Stimulated activated CD8-positive, alpha-beta memory T cell treated with anti-CD3 and anti-CD28 coated beads, Interleukin-7, amount 100 ng/mL, for 24 hours (primary cell): ENCODE results near the gene GSTA2.
"Not testable (repeated sequence)": the region's sequence is repeated elsewhere in the genome, so short reads cannot be mapped to it uniquely, and the experiment has no call there.

Experiments
- DNase-seq: peaks from one replicate; pipeline ENCODE4 v3.0.0-alpha.2; 2020; ENCODE audit warnings: low read depth

Gene GSTA2

DNA sequence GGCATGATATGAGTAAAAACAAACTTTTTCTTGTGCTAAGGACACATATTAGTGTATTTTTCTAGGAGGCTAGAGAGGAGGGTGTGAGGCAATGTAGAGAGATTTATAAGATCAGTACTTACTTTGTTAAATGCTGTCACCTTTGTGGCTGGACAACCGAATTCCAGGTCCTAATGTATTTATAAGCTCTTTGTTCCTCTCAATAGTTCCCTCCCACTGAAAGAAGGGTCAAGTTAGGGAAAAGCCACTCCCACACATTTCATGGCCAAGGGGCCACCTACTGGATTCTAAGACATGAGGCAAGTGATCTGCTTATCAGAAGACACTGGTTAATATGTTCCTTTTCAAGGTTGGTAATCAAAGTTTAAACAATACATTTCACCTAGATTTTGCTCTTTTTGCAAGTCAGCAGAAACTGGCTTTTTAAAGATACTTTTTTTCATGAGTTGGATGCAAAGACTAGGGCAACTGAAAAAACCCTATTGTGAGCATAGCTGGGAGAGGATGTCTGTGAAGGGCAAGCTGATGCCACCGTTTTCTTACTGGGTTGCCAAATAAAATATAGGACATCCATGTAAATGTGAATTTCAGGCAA is at the start of gene GSTA2:
Gene GSTA2 (minus strand): TSS at position 154 of the 595 bp plus-strand sequence. CDS start 5,528 bp downstream, outside the sequence.
- DNase-seq, result not testable (repeated sequence)

DNA sequence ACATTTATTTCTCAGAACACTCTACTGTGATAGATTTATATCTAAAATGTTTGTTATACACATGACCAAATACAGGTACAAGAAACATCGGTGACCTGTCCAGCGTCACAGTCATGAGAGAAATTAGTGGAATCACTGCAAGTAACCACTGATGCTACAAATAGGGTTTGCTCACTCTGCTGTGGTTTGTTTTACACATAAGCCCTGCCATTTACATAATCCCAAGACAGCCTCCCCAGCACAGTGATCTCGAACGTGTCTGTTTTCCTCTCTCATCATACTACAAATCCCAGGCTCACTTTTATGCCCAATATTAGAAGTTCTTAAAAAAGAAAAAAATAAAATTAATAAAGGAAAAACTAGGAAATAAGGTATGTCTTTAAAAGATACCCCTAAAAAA is 46.5 kb upstream of the GSTA2 start:
- not testable (repeated sequence) for DNase-seq

DNA sequence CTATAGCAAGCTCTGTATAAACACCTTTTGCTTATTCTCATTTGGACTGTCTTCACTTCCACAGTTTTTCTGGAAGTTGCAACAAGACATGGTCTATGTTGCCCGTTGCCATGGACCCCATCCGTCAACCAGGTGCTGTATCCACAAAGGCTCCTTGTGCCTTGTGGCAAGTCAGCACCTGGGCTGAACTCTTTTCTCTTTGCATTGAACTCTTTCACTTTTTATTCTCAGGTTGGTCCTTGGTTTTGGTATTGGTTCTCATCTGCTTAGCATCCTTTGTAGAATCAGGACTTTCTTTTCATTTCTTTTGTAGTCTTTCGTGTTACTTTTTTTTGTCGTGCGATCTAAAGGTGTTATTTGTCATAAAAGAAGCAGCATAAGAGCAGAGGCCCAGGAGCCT is 45.4 kb upstream of the GSTA2 start:
- DNase-seq, result no peak

DNA sequence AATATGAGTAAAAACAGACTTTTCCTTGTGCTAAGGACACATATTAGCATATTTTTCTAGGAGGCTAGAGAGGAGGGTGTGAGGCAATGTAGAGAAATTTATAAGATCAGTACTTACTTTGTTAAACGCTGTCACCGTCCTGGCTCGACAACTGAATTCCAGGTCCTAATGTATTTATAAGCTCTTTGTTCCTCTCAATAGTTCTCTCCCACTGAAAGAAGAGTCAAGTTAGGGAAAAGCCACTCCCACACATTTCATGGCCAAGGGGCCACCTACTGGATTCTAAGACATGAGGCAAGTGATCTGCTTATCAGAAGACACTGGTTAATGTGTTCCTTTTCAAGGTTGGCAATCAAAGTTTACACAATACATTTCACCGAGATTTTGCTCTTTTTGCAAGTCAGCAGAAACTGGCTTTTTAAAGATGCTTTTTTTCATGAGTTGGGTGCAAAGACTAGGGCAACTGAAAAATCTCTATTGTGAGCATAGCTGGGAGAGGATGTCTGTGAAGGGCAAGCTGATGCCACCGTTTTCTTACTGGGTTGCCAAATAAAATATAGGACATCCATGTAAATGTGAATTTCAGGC is 40.5 kb upstream of the GSTA2 start, which contains the start of gene GSTA1:
Gene GSTA1 (minus strand): TSS at position 149 of the 588 bp plus-strand sequence. CDS start 4,549 bp downstream, outside the sequence.
- not testable (repeated sequence) for DNase-seq

DNA sequence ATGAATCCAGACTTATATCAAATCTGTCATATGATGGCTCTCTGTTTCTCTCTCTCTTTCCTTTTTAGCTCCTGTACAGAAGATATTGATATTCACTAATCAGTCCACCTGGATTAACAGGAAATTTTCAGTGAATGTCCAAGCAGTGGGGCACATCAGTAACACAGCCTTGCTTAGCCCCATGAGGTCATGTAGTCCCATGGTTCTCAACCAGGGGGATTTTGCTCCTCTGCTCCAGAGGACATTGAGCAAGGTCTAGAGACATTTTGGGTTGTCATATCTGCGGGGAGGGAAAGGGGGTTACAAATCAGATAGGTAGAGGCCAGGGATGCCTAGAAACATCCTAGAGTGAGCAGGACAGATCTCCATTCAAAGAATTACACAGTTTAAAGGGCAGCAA is 39.5 kb upstream of the GSTA2 start:
- no peak for DNase-seq

DNA sequence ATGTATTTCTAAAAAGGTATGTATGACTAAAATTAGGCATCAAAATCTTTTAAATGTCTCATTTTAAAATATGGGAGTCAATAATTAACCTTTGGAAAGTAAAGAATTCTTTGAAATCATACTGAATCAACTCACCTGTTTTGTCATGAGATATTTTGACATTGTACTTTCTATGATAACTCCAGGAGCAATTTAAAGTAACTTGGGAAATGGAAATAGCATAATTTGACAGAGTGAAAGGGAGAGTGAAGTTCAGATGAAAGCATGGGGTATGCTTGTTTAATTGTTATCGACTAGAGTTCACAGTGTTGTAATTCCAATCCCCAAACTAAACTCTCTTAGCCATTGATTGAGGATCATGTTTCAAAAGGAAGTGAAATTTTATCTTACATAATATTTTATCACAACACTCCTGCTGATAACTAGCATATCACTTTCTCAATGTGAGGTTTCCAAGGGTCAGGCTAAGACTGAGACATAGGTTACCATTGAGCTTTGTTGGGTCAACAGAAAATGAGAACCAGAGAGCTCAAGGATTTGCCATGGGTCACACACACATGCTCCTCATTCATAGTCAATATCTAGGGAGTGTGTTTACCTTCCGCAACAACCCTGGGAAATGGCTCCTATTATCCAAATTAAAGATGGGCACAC is 38.0 kb upstream of the GSTA2 start:
- no peak for DNase-seq

DNA sequence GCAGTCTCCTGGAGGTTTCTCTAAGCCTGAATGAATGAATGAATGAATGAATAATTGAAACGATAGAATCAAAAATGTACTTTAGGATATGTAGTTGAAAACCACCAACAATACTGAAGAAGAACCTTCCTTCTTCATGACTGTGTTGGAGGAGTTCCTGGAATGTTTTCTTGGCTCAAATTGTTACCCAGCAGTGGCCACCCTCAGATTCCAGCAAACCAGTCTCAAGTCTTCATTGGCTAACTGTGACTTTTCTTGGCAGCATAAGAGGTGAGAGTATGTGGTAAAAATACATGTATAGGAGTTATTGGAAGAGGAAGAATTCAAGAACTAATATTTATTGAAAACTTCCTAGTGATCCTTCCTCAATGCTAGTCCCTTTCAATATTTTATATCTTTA is 36.0 kb upstream of the GSTA2 start:
- not testable (repeated sequence) for DNase-seq

DNA sequence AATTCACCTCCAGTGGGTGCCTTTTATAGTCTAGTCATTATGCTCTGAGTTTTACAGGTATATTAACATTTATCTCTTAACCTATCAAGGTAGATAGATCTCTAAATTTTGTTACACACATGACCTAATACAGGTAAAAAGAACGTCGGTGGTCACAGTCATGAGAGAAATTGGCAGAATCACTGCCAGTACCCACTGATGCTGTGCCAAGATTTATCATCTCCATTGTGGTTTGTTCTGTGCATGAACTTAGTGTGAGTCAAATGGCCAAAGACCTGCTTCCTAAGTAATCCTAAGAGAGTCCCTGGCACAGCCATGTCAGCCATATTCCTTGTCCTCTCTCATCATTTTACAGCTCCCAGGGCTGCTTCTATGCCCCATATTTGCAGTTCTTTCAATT is 31.1 kb upstream of the GSTA2 start:
- not testable (repeated sequence) for DNase-seq

DNA sequence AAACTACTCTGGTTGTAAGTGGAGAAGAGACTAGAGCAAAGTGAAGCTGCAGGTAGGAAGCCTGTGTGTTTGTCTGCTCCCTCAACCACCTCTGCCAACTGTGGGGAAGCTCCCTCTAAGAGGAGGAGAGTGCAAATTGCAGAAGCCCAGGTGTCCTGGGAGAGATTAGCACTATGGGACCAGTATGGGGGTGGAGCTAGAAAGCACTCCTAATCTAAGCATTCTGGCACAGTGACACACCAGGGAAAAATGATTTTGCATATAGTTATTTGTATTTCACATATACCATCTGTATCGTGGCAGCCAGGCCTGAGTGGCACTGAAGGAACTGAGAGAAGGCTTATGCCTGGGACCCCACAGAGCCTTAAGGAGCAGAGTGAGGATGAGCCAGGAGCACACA is 27.6 kb upstream of the GSTA2 start:
- DNase-seq, result no peak

DNA sequence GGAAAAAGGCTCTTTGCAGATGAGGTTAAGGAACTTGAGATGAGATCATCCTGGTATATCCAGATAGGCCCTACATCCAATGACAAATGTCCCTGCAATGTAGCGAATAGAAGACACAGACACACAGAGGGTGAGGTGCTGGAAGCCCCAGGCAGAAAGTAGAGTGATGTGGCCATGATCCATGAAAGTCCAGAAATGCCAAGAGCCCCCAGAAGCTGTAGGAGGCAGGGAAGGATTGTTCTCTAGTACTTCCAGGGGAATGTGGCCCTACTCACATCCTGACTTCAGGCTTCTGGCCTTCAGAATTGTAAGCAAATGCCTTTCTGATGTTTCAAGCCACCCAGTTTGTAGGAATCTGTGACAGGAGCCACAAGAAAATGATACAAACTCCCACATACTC is 26.4 kb upstream of the GSTA2 start:
- DNase-seq, result not testable (repeated sequence)

DNA sequence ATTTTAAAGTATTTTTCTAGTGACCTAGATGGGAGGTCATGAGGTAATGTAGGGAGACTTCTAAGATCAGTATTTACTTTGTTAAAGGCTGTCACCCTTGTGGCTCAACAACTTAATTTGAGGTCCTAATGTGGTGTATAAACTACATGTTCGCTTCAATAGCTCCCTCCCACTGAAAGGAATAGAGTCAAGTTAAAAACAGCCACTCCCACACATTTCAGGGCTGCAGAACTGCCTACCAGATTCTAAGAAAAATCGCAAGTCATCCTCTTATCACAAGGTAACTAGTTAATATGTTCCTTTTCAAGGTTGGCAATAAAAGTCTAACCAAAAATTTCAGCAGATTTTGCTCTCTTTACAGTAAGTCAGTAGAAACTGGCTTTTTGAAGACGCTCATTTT is 25.2 kb upstream of the GSTA2 start:
- no peak for DNase-seq

DNA sequence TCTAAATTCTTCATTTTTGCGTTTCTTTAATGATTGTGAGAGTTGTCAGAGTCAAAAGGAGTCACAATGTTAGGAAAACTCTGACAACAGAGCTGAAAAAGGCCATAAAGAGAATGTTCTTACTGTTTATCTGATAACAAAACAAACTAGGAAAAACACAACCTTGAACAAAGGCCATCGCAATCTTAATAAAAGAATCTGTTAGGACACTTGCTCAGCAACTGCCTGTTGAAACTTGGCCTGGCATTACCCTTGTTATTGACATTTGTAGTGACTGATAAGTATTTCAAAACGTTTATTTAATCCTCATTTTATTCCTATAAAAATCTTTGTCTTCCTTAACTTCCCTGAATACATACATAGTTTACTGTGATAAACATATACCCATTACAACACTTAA is 24.6 kb upstream of the GSTA2 start:
- no peak for DNase-seq

DNA sequence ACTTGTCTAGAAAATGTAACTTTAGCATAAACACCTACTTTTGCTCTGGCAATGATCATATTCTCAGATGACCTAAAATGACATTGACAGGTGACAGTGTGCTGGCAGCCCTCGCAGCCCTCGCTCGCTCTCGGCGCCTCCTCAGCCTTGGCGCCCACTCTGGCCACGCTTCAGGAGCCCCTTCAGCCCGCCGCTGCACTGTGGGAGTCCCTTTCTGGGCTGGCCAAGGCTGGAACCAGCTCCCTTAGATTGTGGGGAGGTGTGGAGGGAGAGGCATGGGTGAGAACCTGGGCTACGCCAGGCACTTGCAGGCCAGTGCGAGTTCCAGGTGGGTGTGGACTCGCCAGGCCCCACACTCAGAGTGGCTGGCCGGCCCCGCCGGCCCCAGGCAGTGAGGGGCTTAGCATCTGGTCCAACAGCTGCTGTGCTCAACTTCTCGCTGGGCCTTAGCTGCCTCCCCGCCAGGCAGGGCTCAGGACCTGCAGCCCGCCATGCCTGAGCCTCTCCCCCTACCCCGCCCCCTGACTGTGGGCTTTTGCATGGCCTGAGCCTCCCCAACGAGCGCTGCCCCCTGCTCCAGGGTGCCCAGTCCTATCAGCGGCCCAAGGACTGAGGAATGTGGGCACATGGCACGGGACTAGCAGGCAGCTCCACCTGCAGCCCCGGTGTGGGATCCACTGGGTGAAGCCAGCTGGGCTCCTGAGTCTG is 23.1 kb upstream of the GSTA2 start:
- DNase-seq, result no peak

DNA sequence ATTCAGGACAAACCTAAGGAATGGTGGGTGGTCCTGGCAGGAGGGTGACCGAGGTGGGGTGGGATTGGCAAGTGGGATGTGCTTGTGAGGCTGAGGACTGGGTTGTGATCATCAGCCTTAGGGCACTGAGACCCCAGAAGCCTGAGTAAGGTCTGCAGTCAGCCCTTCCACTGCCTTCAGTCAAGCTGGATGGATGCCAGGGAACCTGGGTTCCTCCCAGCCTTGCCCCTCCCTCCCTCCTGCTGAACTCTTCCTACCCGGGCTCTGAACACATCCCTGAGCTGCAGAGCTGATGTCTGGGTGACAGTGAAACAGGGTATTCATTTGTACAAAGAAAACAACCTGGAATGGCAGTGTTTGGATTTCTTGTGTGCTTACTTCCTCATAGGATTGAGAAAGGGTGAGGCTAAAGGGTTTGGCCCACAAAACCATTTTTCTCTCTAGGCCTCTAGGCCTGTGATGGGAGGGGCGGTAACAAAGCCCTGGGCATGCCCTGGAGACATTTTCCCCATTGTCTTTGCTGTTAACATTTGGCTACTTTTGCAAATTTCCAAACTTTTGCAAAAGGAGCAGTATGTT is 19.5 kb upstream of the GSTA2 start:
- DNase-seq, result not testable (repeated sequence)

DNA sequence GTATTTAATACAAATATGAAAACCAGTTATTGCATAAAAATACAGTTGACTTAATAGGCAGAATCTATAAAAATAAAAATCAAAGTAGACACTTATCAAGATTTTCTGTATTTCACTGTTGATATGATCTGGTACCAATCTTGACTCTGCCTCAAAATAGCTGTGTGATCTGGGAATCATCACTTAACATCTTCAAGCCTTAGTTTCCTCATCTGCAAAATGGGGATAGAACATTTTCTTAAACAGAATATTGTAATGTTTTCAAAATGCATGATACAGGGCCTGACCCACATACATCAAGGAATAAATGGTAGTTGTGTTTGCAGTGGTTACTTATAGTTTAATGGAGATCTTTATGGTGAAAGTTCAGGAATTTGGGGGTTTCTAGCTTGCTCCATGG is 18.9 kb upstream of the GSTA2 start:
- DNase-seq, result not testable (repeated sequence)

DNA sequence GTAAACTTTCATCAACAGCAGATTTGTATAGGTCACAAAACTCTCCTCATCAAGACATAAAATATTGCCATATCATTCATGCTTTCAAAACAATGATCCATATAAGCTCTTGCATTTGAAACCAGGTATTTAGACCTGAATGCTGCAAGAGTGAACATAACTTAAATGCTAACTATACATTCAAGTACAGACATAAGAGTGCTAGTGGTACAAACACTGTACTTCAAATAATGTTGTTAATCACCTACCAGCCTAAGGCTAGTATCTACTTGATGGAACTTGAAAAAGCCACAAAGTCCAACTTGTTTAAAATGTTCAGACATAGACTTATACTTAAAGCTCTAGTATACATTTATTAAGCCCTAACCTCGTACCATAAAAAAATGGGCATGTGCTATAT is 16.0 kb upstream of the GSTA2 start:
- no peak for DNase-seq

DNA sequence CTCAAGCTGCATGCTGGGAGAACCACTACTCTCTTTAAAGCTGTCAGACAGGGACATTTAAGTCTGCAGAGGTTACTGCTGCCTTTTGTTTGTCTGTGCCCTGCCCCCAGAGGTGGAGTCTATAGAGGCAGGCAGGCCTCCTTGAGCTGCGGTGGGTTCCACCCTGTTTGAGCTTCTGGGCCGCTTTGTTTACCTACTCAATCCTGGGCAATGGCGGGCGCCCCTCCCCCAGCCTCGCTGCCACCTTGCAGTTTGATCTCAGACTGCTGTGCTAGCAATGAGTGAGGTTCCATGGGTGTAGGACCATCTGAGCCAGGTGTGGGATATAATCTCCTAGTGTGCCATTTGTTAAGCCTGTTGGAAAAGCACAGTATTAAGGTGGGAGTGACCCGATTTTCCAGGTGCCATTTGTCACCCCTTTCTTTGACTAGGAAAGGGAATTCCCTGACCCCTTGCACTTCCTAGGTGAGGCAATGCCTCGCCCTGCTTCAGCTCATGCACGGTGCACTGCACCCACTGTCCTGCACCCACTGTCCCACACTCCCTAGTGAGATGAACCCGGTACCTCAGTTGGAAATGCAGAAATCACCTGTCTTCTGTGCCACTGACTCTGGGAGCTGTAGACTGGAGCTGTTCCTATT is 13.6 kb upstream of the GSTA2 start:
- DNase-seq, result not testable (repeated sequence)

DNA sequence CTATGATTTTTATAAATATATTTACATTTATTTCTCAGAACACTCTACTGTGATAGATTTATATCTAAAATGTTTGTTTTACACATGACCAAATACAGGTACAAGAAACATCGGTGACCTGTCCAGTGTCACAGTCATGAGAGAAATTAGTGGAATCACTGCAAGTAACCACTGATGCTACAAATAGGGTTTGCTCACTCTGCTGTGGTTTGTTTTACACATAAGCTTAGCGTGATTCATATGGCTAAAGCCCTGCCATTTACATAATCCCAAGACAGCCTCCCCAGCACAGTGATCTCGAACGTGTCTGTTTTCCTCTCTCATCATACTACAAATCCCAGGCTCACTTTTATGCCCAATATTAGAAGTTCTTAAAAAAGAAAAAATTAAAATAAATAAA is 6.1 kb upstream of the GSTA2 start:
- not testable (repeated sequence) for DNase-seq

DNA sequence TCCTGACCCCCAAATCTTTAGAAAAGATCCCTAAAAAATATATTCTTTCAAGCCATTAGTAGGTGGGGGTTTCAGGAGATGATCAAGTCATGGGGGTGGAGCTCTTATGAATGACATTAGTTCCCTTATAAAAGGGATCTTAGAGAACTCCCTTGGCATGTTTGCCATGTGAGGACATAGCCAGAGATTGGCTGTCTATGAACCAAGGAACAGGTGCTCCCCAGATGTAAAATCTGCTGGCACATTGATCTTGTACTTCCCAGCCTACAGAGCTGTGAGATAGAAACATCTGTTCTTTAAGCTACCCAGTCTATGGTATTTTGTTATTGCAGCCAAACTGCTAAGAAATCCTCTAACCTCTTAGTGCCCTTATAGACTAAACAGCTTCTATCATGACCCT is 4.4 kb upstream of the GSTA2 start:
- DNase-seq, result not testable (repeated sequence)

DNA sequence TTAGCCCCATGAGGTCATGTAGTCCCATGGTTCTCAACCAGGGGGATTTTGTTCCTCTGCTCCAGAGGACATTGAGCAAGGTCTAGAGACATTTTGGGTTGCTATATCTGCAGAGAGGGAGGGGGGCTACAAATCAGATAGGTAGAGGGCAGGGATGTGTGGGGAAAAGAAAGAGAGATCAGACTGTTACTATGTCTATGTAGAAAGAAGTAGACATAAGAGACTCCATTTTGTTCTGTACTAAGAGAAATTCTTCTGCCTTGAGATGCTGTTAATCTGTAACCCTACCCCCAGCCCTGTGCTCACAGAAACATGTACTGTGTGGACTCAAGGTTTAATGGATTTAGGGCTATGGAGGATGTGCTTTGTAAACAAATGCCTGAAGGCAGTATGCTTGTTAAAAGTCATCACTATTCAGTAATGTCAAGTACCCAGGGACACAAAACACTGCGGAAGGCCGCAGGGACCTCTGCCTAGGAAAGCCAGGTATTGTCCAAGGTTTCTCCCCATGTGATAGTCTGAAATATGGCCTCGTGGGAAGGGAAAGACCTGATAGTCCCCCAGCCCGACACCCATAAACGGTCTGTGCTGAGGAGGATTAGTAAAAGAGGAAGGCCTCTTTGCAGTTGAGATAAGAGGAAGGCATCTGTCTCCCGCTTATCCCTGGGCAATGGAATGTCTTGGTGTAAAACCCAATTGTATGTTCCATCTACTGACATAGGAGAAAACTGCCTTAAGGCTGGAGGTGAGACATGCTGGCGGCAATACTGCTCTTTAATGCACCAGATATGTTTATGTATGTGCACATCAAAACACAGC is 1.4 kb downstream of the GSTA2 start:
- not testable (repeated sequence) for DNase-seq
